ENCODE measurements around the gene SEC16B. TPM values are rescaled to one million over a fixed set of nuclear protein-coding genes. Genes with fewer than 3 reads are reported as not detected.

SEC16B gene
- total and polyA plus RNA-seq, 2 of the 13 experiments (the other 11 are each of a cell fraction or from before 2014, with no cell fraction given), result 4.6 to 5.8 TPM

DNA sequence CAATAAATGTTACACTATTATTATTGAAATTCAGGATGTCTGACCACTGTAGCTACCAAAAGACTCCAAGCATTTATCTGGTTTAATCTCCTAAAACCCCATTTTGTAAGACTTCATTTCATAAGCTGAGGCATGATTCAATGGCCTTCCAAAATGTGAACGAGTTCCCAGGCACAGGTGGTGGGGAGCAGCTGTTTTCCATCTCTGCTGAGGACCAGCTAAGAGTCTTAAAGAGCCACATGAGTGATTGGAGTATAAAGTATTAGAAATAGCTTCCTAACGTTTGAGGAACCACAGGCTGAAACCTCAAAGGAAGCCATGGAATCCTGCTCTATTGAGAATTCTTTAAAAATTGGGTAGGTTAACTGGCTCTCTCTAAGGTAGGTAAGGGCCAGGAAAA lies 44.9 kb downstream of the SEC16B start (continued):
- no peak for TF ChIP-seq IKZF4 (CRISPR knock-in tag; IDR thresholded peaks at IDR 0.05; ENCODE audit: borderline replicate concordance, low read depth, not compliant biosample characterization)
- no peak for TF ChIP-seq ZNF75D (CRISPR knock-in tag; IDR thresholded peaks at IDR 0.05; ENCODE audit: borderline replicate concordance)
- no peak for TF ChIP-seq ZNF333 (CRISPR knock-in tag; IDR thresholded peaks at IDR 0.05; ENCODE audit: borderline replicate concordance)
- TF ChIP-seq ZFP36L1 (CRISPR knock-in tag; IDR thresholded peaks at IDR 0.05), result no peak
- TF ChIP-seq, protein P1, sequence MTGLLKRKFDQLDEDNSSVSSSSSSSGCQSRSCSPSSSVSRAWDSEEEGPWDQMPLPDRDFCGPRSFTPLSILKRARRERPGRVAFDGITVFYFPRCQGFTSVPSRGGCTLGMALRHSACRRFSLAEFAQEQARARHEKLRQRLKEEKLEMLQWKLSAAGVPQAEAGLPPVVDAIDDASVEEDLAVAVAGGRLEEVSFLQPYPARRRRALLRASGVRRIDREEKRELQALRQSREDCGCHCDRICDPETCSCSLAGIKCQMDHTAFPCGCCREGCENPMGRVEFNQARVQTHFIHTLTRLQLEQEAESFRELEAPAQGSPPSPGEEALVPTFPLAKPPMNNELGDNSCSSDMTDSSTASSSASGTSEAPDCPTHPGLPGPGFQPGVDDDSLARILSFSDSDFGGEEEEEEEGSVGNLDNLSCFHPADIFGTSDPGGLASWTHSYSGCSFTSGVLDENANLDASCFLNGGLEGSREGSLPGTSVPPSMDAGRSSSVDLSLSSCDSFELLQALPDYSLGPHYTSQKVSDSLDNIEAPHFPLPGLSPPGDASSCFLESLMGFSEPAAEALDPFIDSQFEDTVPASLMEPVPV (CRISPR knock-in tag; IDR thresholded peaks at IDR 0.05), result no peak
- no peak for TF ChIP-seq TSC22D2 (CRISPR knock-in tag; IDR thresholded peaks at IDR 0.05; ENCODE audit: borderline replicate concordance)
- TF ChIP-seq ZNF431 (CRISPR knock-in tag; IDR thresholded peaks at IDR 0.05; ENCODE audit: borderline replicate concordance, low read depth), result no peak

- no peaks in the 10 kb centered on the region for H4K20me1 ChIP-seq (ENCODE audit: insufficient read depth, low read length)
- no peak overlapping the region for H3K4me3 ChIP-seq (replicated peaks in 1 of 3; ENCODE audit: insufficient read depth in 1 of 3, low read depth in 2 of 3, low read length in 3 of 3)
- ATAC-seq, result no peak
- H2AFZ ChIP-seq (ENCODE audit: low read length), result no peak overlapping the region
- H3K9me3 ChIP-seq (ENCODE audit: low read length), result no peaks in the 10 kb centered on the region
- CTCF ChIA-PET (ENCODE audit: low intra/inter-chr PET ratio, low total read pairs), result no interaction called here
- POLR2A ChIA-PET, result no interaction called here
- TF ChIP-seq NONO (IDR thresholded peaks at IDR 0.05), result no peak
- TF ChIP-seq NONO (CRISPR knock-in tag; conservative IDR thresholded peaks at IDR 0.05), result no peak
- TF ChIP-seq RARG (CRISPR knock-in tag; IDR thresholded peaks at IDR 0.05; ENCODE audit: low read depth), result no peak
- TF ChIP-seq MLX (CRISPR knock-in tag; IDR thresholded peaks at IDR 0.05), result no peak
- TF ChIP-seq CCDC6 (CRISPR knock-in tag; IDR thresholded peaks at IDR 0.05), result no peak
- no peak for TF ChIP-seq MAX (IDR thresholded peaks at IDR 0.05)
- no peak for TF ChIP-seq GZF1 (CRISPR knock-in tag; IDR thresholded peaks at IDR 0.05)
- no peak for TF ChIP-seq ZBTB21 (CRISPR knock-in tag; IDR thresholded peaks at IDR 0.05)
- no peak for TF ChIP-seq ZNF33A (CRISPR knock-in tag; IDR thresholded peaks at IDR 0.05; ENCODE audit: borderline replicate concordance)
- no peak for TF ChIP-seq SNAPC2 (CRISPR knock-in tag; IDR thresholded peaks at IDR 0.05)
- TF ChIP-seq TBL1XR1 (IDR thresholded peaks at IDR 0.05; ENCODE audit: borderline replicate concordance, low read length, partially characterized antibody), result no peak
- no peak for TF ChIP-seq ZNF878 (CRISPR knock-in tag; IDR thresholded peaks at IDR 0.05)
- no peak for TF ChIP-seq PAF1 (CRISPR knock-in tag; IDR thresholded peaks at IDR 0.05)
- no peak for TF ChIP-seq ZBTB3 (CRISPR knock-in tag; IDR thresholded peaks at IDR 0.05; ENCODE audit: borderline replicate concordance, low read depth)
- H3K4me1 ChIP-seq (ENCODE audit: insufficient read depth, low read length), result no peaks in the 10 kb centered on the region
- no peak overlapping the region for H3K9ac ChIP-seq (ENCODE audit: insufficient read depth, low read depth, low read length)
- no peak overlapping the region for H3K4me2 ChIP-seq (ENCODE audit: low read depth, low read length)
- FAIRE-seq, result no peak
- no peaks in the 10 kb centered on the region for H3K27me3 ChIP-seq (ENCODE audit: control insufficient read depth in 1 of 2, insufficient read depth in 2 of 2, low read length in 2 of 2)
- DNase-seq (ENCODE audit: low spot score), result no peak
- intact Hi-C loops (cut with micrococcal nuclease; ENCODE audit: unreplicated experiment), result no loop called here
- no peaks in the 10 kb centered on the region for H3K79me2 ChIP-seq (ENCODE audit: insufficient read depth, low read length)
- 74% methylated on average over 3 of the region's 3 CpGs for WGBS (ENCODE audit: low lambda C conversion rate)
- H3K36me3 ChIP-seq (replicated peaks in 1 of 2; ENCODE audit: control insufficient read depth in 1 of 2, insufficient read depth in 2 of 2, low read length in 2 of 2), result no peaks in the 10 kb centered on the region
- in situ Hi-C loops (cut with HindIII; ENCODE audit: extremely low pct_ligation_motif_present, low pct_unique_long_range_greater_than_20kb), result no loop called here
- BruUV-seq (replicated peaks), result no TSS peak
- H3K27ac ChIP-seq (ENCODE audit: extremely low read length, insufficient read depth, low read length), result no peak overlapping the region
Observed at GRCh38 chr1:177923441-177923840, 46.4 kb downstream of the SEC16B start.

Data from HepG2 (cell line).